ENCODE data around the gene GCAT. TPM values are rescaled to one million over a fixed set of nuclear protein-coding genes. Genes with fewer than 3 reads are reported as not detected.
"Not testable (repeated sequence)": the region's sequence is repeated elsewhere in the genome, so short reads cannot be mapped to it uniquely, and the experiment has no call there.

Gene GCAT
- total RNA-seq, 2 experiments from 2014 or later: 9.8 to 10.1 TPM

DNA sequence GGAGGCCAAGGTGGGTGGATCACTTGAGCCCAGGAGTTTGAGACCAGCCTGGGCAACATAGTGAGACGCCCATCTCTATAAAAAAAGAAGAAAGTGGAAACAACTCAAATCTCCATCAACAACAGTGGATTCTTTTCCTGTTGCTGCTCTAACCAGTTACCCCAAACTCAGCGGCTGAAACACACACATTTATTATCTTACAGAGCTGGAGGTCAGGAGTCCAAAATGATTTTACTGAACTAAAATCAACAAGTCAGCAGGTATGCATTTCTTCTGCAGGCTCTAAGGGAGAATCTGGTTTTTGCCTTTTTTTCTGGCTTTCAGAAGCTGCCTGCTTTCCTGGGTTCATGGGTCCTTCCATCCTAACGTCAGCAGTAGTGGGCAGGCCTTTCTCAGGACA is 11.7 kb upstream of the GCAT start:
- ATAC-seq (ENCODE audit: low read depth): no peak
- no peaks in the 10 kb centered on the region for H3K9me3 Mint-ChIP-seq
- no peak overlapping the region for H3K4me3 Mint-ChIP-seq
- DNase-seq: no peak
- peaks cover 8% of the 10 kb centered on the region for H3K27me3 Mint-ChIP-seq
- POLR2A ChIA-PET: no interaction called here
- no peaks in the 10 kb centered on the region for H3K4me1 Mint-ChIP-seq
- H3K27ac Mint-ChIP-seq: no peak overlapping the region
- no peaks in the 10 kb centered on the region for H3K36me3 Mint-ChIP-seq

GRCh38 chr22:37797259-37797658 is 10.5 kb upstream of the GCAT start:
- peaks cover 14% of the 10 kb centered on the region for H3K27me3 Mint-ChIP-seq
- H3K27ac Mint-ChIP-seq; H3K9me3 Mint-ChIP-seq; H3K4me3 Mint-ChIP-seq; H3K36me3 Mint-ChIP-seq; POLR2A ChIA-PET; DNase-seq; H3K4me1 Mint-ChIP-seq; ATAC-seq (ENCODE audit: low read depth): not testable (repeated sequence)

GRCh38 chr22:37797874-37798500 is 9.7 kb upstream of the GCAT start:
- Mint-ChIP-seq H3K9me3 (no peaks in the 10 kb centered on the region), H3K36me3 (no peaks in the 10 kb centered on the region), H3K27ac (no peak overlapping the region), H3K4me3 (no peak overlapping the region), H3K27me3 (peaks cover 16% of the 10 kb centered on the region), H3K4me1 (peaks cover 5% of the 10 kb centered on the region)
- POLR2A ChIA-PET: no interaction called here
- ATAC-seq (ENCODE audit: low read depth) (no peak), DNase-seq (no peak)

DNA sequence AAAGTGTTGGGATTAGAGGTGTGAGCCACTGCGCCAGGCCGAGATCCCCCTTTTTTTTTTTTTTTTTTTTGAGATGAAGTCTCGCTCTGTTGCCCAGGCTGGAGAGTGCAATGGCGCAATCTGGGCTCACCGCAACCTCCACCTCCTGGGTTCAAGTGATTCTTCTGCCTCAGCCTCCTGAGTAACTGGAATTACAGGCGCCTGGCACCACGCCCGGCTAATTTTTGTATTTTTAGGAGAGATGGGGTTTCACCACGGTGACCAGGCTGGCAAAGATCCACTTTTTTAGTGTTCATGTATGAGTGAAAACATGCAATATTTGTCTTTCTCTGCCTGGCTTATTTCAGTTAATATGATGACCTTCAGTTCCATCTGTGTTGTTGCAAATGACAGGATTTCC is 7.8 kb upstream of the GCAT start:
- H3K27ac Mint-ChIP-seq; H3K4me3 Mint-ChIP-seq; DNase-seq; POLR2A ChIA-PET; H3K9me3 Mint-ChIP-seq; ATAC-seq (ENCODE audit: low read depth); H3K36me3 Mint-ChIP-seq: not testable (repeated sequence)
- Mint-ChIP-seq H3K27me3 (peaks cover 30% of the 10 kb centered on the region), H3K4me1 (peaks cover 11% of the 10 kb centered on the region)

GRCh38 chr22:37801946-37802309 is 5.8 kb upstream of the GCAT start:
- no peak for ATAC-seq (ENCODE audit: low read depth)

GRCh38 chr22:37802310-37803194 is 5.2 kb upstream of the GCAT start:
- POLR2A ChIA-PET: interaction anchor here (0.6 to 0.7 kb wide), 2 partner anchors 10 to 1568 kb away, joined by 3 to 4 read pairs; no protein-coding TSS in a partner anchor
- DNase-seq: peak; percentile 55
- no peaks in the 10 kb centered on the region for H3K36me3 Mint-ChIP-seq

More at GRCh38 chr22:37801946-37802309, 5.8 kb upstream of the GCAT start:
- Mint-ChIP-seq H3K36me3 (no peaks in the 10 kb centered on the region), H3K4me3 (peak overlapping the region; percentile 72), H3K27me3 (peaks cover 46% of the 10 kb centered on the region), H3K9me3 (no peaks in the 10 kb centered on the region), H3K27ac (no peak overlapping the region), H3K4me1 (peaks cover 19% of the 10 kb centered on the region)
- DNase-seq: no peak
- POLR2A ChIA-PET: interaction anchor here (0.6 kb wide), 1 partner anchor 1569 kb away, joined by 4 read pairs; no protein-coding TSS in a partner anchor

GRCh38 chr22:37803195-37803638 is 4.5 kb upstream of the GCAT start:
- Mint-ChIP-seq H3K9me3 (no peaks in the 10 kb centered on the region), H3K4me3 (peak overlapping the region; percentile 58), H3K27me3 (peaks cover 53% of the 10 kb centered on the region), H3K27ac (no peak overlapping the region), H3K4me1 (peaks cover 24% of the 10 kb centered on the region), H3K36me3 (no peaks in the 10 kb centered on the region)
- DNase-seq (no peak), ATAC-seq (ENCODE audit: low read depth) (no peak)
- POLR2A ChIA-PET: no interaction called here

More at GRCh38 chr22:37802310-37803194, 5.2 kb upstream of the GCAT start:
- Mint-ChIP-seq H3K4me1 (peaks cover 23% of the 10 kb centered on the region), H3K27me3 (peaks cover 51% of the 10 kb centered on the region), H3K4me3 (peak overlapping the region; percentile 72), H3K27ac (no peak overlapping the region), H3K9me3 (no peaks in the 10 kb centered on the region)
- peak; percentile 20 for ATAC-seq (ENCODE audit: low read depth)

- Mint-ChIP-seq H3K36me3 (no peaks in the 10 kb centered on the region), H3K4me1 (peaks cover 28% of the 10 kb centered on the region), H3K27ac (peak overlapping the region; percentile 68), H3K9me3 (no peaks in the 10 kb centered on the region), H3K27me3 (peaks cover 56% of the 10 kb centered on the region), H3K4me3 (peak overlapping the region; percentile 60)
- DNase-seq (no peak), ATAC-seq (ENCODE audit: low read depth) (no peak)
- POLR2A ChIA-PET: no interaction called here
Observed at GRCh38 chr22:37803639-37804351, 3.9 kb upstream of the GCAT start.

GRCh38 chr22:37804352-37804880 is 3.3 kb upstream of the GCAT start:
- no peaks in the 10 kb centered on the region for H3K36me3 Mint-ChIP-seq
- no peak for ATAC-seq (ENCODE audit: low read depth)
- peaks cover 28% of the 10 kb centered on the region for H3K4me1 Mint-ChIP-seq
- DNase-seq: peak; percentile 53
- no peaks in the 10 kb centered on the region for H3K9me3 Mint-ChIP-seq
- POLR2A ChIA-PET: interaction anchor here (0.6 to 1.4 kb wide), 5 partner anchors 15 to 146 kb away, joined by 3 to 4 read pairs (median 3); partner anchors contain the start of genes LGALS1 and PDXP
- H3K27me3 Mint-ChIP-seq: peaks cover 60% of the 10 kb centered on the region
- H3K4me3 Mint-ChIP-seq: peak overlapping the region; percentile 60
- peak overlapping the region; percentile 68 for H3K27ac Mint-ChIP-seq

DNA sequence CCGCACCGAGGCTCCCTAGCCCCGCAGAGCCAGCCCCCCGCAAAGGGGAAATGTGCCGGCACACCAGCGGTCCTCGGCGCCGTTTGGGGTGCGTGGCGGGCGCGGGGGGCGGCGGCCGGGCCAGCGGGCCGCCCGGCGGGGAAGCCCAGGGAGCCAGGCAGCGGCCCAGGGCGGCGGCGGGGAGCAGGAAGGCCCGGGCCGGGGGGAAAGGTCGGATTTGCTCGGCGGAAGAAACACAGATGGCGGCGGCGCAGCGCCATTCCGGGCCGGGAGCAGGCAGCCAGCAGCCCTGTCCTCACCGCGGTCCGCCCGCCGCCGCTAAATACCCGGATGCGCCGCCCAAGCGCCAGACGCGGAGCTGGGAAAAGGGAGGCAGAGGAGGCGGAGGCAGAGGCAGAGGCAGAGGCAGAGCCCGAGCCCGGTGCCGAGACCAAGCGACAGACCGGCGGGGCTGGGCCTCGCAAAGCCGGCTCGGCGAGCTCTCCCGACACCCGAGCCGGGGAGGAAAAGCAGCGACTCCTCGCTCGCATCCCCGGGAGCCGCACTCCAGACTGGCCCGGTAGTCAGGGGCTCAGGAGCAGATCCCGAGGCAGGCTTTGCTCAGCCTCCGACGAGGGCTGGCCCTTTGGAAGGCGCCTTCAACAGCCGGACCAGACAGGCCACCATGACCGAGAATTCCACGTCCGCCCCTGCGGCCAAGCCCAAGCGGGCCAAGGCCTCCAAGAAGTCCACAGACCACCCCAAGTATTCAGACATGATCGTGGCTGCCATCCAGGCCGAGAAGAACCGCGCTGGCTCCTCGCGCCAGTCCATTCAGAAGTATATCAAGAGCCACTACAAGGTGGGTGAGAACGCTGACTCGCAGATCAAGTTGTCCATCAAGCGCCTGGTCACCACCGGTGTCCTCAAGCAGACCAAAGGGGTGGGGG is 2.6 kb upstream of the GCAT start:
- Mint-ChIP-seq H3K27ac (peak overlapping the region; percentile 46), H3K36me3 (no peaks in the 10 kb centered on the region), H3K9me3 (no peaks in the 10 kb centered on the region), H3K4me3 (peak overlapping the region; percentile 75), H3K27me3 (peaks cover 60% of the 10 kb centered on the region), H3K4me1 (peaks cover 28% of the 10 kb centered on the region)
- peak; percentile 7 for ATAC-seq (ENCODE audit: low read depth)
- POLR2A ChIA-PET: interaction anchor here (0.6 to 1.4 kb wide), 6 partner anchors 14 to 399 kb away, joined by 3 to 4 read pairs (median 3); partner anchors contain the start of genes LGALS1 and PDXP
- DNase-seq: peak; percentile 86

DNA sequence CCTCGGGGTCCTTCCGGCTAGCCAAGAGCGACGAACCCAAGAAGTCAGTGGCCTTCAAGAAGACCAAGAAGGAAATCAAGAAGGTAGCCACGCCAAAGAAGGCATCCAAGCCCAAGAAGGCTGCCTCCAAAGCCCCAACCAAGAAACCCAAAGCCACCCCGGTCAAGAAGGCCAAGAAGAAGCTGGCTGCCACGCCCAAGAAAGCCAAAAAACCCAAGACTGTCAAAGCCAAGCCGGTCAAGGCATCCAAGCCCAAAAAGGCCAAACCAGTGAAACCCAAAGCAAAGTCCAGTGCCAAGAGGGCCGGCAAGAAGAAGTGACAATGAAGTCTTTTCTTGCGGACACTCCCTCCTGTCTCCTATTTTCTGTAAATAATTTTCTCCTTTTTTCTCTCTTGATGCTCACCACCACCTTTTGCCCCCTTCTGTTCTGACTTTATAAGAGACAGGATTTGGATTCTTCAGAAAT is 1.9 kb upstream of the GCAT start:
- no peaks in the 10 kb centered on the region for H3K36me3 Mint-ChIP-seq
- H3K27ac Mint-ChIP-seq: no peak overlapping the region
- POLR2A ChIA-PET: interaction anchor here (1.2 kb wide), 1 partner anchor 147 kb away, joined by 3 read pairs; the partner anchor contains the start of gene PDXP
- ATAC-seq (ENCODE audit: low read depth) (no peak), DNase-seq (no peak)
- H3K9me3 Mint-ChIP-seq: no peaks in the 10 kb centered on the region
- peak overlapping the region; percentile 75 for H3K4me3 Mint-ChIP-seq
- H3K27me3 Mint-ChIP-seq: peaks cover 56% of the 10 kb centered on the region
- H3K4me1 Mint-ChIP-seq: peaks cover 28% of the 10 kb centered on the region

Data from activated naive CD8-positive, alpha-beta T cell treated with anti-CD3 and anti-CD28 coated beads, Interleukin-2, amount 10 ng/mL, durations not matched to agents 7 days and 5 days (primary cell).